HEK293T (cell line): ENCODE results near the gene MRPL18.
"Not testable (repeated sequence)": the region's sequence is repeated elsewhere in the genome, so short reads cannot be mapped to it uniquely, and the experiment has no call there.

ENCODE experiments used
- CTCF ChIA-PET: fragments of 350-600 bp; formaldehyde crosslinking; extraction: SDS; loops from one replicate; lab custom pipeline; 2021; ENCODE audit warnings: antibody characterized with exemption, inconsistent platforms; lab: Yijun Ruan, JAX
- POLR2A ChIA-PET: fragments of 350-600 bp; formaldehyde crosslinking; extraction: SDS; loops from one replicate; lab custom pipeline; 2020; ENCODE audit warnings: antibody characterized with exemption, inconsistent platforms; lab: Yijun Ruan, JAX
- DNase-seq: peaks from one replicate; pipeline ENCODE4 v3.0.0; 2012; ENCODE audit warnings: mixed read lengths; ENCODE audit errors: extremely low spot score
- ARNT ChIP-seq: fragments of 450-650 bp; IDR thresholded peaks from 2 replicates; pipeline ENCODE4 v1.6.1; 2017; ENCODE audit warnings: mild to moderate bottlenecking
- BHLHE40 ChIP-seq: fragments of 450-650 bp; IDR thresholded peaks from 2 replicates; pipeline ENCODE4 v1.6.1; 2016; ENCODE audit warnings: mild to moderate bottlenecking, moderate library complexity, borderline replicate concordance
- CTBP1 ChIP-seq: fragments of 450-650 bp; IDR thresholded peaks from 2 replicates; pipeline ENCODE4 v1.6.1; 2016; ENCODE audit warnings: borderline replicate concordance
- ELF4 ChIP-seq: fragments of 450-650 bp; IDR thresholded peaks from 2 replicates; pipeline ENCODE4 v1.6.1; 2017; ENCODE audit warnings: antibody characterized with exemption
- FOXA1 ChIP-seq: fragments of 450-650 bp; IDR thresholded peaks from 2 replicates; pipeline ENCODE4 v1.6.1; 2016; ENCODE audit warnings: mild to moderate bottlenecking
- FOXK2 ChIP-seq: fragments of 450-650 bp; IDR thresholded peaks from 2 replicates; pipeline ENCODE4 v1.6.1; 2016; ENCODE audit warnings: mild to moderate bottlenecking
- FOXM1 ChIP-seq: fragments of 450-650 bp; IDR thresholded peaks from 2 replicates; pipeline ENCODE4 v1.6.1; 2017; ENCODE audit warnings: mild to moderate bottlenecking, borderline replicate concordance
- HDGF ChIP-seq: fragments of 450-650 bp; IDR thresholded peaks from 2 replicates; pipeline ENCODE4 v1.6.1; 2017; ENCODE audit warnings: antibody characterized with exemption, borderline replicate concordance
- L3MBTL2 ChIP-seq: fragments of 450-650 bp; conservative IDR thresholded peaks from 2 replicates; pipeline ENCODE4 v1.6.1; 2016; ENCODE audit warnings: mild to moderate bottlenecking
- LEF1 ChIP-seq: fragments of 450-650 bp; IDR thresholded peaks from 2 replicates; pipeline ENCODE4 v1.6.1; 2017; ENCODE audit warnings: mild to moderate bottlenecking, borderline replicate concordance
- NFRKB ChIP-seq: fragments of 450-650 bp; IDR thresholded peaks from 2 replicates; pipeline ENCODE4 v1.6.1; 2016; ENCODE audit warnings: mild to moderate bottlenecking, moderate library complexity
- SP1 ChIP-seq: fragments of 450-650 bp; IDR thresholded peaks from 2 replicates; pipeline ENCODE4 v1.6.1; 2017
- SUZ12 ChIP-seq: fragments of 450-650 bp; IDR thresholded peaks from 2 replicates; pipeline ENCODE4 v1.6.1; 2016; ENCODE audit warnings: mild to moderate bottlenecking
- TARDBP ChIP-seq: fragments of 450-650 bp; IDR thresholded peaks from 2 replicates; pipeline ENCODE4 v1.6.1; 2016
- ZNF384 ChIP-seq: fragments of 450-650 bp; IDR thresholded peaks from 2 replicates; pipeline ENCODE4 v1.6.1; 2016
- TF ChIP-seq, protein P1 (sequence below): fragments of 450-650 bp; IDR thresholded peaks from 2 replicates; pipeline ENCODE4 v1.6.1; 2016

The MRPL18 gene

DNA sequence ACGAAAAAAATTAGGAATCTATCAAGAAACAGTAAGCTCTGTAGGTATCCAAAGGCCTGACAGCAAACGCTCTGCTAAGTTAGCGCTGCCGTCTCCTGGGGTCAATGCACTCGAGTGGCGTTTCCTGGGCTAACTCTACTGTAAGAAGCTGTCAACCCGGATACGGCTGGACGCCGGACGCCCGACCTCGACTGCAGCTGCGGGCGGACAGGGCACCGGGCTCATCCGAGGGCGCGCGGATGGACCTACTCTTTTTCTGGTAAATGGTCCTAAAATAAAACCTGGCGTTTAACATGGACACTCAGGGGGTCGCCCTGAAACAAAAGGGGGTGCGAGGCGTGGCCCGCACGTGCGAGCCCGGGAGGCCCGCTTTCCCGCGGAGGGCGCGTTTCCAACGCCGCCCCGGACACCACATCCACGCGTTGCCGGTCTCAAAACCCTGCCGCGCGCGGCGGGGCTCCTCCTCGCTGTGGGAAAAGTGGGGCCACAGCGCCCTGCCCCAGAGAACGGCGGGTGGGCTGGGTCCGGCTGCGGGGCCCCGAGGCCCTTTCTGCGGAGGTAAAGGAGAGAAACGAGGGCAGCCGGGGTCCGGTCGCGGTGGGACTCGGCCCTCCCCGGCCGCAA, 1.4 kb upstream of the MRPL18 start:
- peak; percentile 38 for DNase-seq
- POLR2A ChIA-PET, result interaction anchor here (0.6 to 5.2 kb wide), 15 partner anchors 10 to 789 kb away, joined by 3 to 97 read pairs (median 5); partner anchors contain the start of genes ACAT2, RSPH3 and WTAP

DNA sequence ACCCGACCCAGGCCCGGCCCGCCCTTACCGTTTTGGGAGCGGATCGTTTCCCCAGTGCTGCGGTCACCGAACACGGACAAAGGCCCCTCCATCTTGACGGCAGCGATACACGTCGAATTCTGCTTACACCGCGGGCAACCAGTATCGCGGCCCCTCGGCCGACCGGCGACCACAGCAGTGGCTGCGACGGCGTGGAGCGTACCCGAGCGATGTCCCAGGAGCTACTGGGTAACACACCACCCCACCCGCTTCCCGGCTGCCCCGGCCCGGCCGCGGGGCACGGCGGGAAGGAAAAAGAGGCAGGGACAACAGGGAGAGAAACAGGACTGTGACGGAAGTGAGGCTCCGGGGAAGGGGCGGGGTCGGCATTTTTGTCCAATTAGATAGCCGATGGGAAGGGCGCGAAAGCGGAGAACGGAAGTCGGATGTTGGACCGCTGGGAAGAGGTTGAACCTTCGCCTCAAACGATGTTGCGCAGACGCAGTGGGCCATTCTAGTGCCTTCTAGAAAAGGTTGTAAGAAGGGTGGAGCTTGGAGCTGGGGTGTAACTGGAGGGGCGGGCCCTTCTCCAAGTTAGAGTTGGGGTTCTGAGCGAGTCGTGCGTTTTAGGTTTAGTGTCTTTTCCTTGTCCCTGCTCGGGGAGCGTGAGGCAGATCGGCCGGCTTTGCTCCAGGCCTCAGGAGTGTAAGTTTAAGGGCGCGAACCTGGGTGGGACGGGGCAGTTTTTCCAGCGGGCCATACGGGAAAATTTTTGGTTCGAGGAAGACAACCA, 704 bp upstream of the MRPL18 start, which contains the start of gene TCP1:
TSS of gene TCP1 (minus strand) at position 226 of the 772 bp plus-strand sequence. CDS start at position 92, 134 bp downstream.
- CTCF ChIA-PET, result no interaction called here
- peak; percentile 97 for DNase-seq
- POLR2A ChIA-PET, result interaction anchor here (0.5 to 5.2 kb wide), 36 partner anchors 9 to 790 kb away, joined by 3 to 97 read pairs (median 5); partner anchors contain the start of genes ACAT2, PNLDC1, RSPH3 and WTAP
- TF ChIP-seq SUZ12 (no peak), FOXK2 (peak; percentile 71; the same call in 1 of the 2 replicates), L3MBTL2 (peak; percentile 86), ELF4 (peak; percentile 75), HDGF (no peak)

More for the DNA sequence above, 1.4 kb upstream of the MRPL18 start:
- CTCF ChIA-PET, result no interaction called here
- TF ChIP-seq SUZ12 (no peak), FOXK2 (no peak), FOXA1 (no peak), BHLHE40 (no peak), SP1 (no peak), FOXM1 (no peak), NFRKB (no peak), L3MBTL2 (no peak), LEF1 (no peak), TARDBP (no peak)
- TF ChIP-seq, protein P1, sequence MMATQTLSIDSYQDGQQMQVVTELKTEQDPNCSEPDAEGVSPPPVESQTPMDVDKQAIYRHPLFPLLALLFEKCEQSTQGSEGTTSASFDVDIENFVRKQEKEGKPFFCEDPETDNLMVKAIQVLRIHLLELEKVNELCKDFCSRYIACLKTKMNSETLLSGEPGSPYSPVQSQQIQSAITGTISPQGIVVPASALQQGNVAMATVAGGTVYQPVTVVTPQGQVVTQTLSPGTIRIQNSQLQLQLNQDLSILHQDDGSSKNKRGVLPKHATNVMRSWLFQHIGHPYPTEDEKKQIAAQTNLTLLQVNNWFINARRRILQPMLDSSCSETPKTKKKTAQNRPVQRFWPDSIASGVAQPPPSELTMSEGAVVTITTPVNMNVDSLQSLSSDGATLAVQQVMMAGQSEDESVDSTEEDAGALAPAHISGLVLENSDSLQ, result no peak

DNA sequence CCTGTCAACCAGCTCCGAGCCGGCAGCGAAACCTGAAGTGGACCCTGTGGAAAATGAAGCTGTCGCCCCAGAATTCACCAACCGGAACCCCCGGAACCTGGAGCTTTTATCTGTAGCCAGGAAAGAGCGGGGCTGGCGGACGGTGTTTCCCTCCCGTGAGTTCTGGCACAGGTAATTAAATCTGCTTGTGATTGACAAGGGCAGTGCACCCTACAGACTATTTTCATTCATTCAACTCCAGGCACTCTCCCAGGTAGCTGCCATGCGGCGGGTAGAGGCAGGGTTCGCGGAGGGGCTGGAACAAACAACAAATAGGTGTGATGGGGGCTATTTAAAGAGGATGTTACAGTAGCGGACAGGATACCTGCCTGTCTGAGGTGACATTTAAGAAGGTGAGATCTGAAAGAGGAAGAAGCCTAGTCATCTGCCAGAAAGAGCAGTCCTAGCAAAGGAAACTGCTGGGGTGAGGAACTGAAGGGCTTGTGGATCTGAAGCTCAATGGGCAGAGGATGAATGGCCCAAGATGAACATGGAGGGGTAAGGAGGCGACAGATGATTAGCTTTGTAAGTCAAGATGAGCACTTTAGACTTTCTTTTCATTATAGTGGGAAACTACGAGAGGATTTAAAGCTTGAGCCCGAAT, 810 bp downstream of the MRPL18 start:
- TF ChIP-seq, protein P1, result peak; percentile 78
- TF ChIP-seq SP1, result no peak
- ChIA-PET POLR2A (interaction anchor here (0.6 to 5.2 kb wide), 18 partner anchors 8 to 173 kb away, joined by 3 to 97 read pairs (median 6); partner anchors contain the start of genes ACAT2, PNLDC1 and WTAP), CTCF (interaction anchor here (1.2 kb wide), 1 partner anchor 43 kb away, joined by 3 read pairs; no protein-coding TSS in a partner anchor)
- DNase-seq, result no peak

DNA sequence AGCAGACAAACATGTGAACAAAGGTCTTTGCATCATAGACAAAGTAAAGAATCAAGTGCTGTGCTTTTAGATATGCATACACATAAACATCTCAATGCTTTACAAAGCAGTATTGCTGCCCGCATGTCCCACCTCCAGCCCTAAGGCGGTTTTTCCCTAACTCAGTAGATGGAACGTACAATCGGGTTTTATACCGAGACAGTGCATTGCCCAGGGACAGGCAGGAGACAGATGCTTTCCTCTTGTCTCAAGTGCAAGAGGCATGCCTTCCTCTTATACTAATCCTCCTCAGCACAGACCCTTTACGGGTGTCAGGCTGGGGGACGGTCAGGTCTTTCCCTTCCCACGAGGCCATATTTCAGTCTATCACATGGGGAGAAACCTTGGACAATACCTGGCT, 4.7 kb downstream of the MRPL18 start:
- CTCF ChIA-PET, DNase-seq, POLR2A ChIA-PET: not testable (repeated sequence)

DNA sequence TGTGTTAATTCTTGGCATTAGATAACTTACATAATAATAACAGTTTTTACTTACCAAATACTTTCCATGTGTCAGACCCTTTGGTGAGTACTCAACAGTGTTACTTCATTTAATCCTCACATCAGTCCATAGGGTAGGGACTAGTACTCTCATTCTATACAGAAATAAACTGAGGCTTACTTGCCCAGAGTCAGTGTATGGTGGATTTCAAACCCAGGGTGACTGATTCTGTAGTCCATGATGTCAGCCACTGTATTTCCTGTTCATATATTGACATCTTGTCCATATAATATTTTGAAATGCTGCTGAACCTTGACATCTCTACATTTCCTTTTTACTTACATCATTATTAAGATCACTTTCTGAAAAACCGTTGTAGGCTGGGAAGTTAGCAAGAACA, 7.3 kb downstream of the MRPL18 start:
- ChIA-PET CTCF (no interaction called here), POLR2A (no interaction called here)
- no peak for DNase-seq
- TF ChIP-seq BHLHE40 (no peak), FOXA1 (no peak), CTBP1 (no peak), ARNT (no peak), TARDBP (no peak), NFRKB (no peak), ZNF384 (no peak), HDGF (no peak), SUZ12 (no peak), ELF4 (no peak), L3MBTL2 (no peak), FOXK2 (no peak), FOXM1 (no peak), SP1 (no peak), LEF1 (no peak)
- TF ChIP-seq, protein P1, result no peak
